GM18868 (cell line): ENCODE data around the gene ELAVL3.
"Not testable (repeated sequence)": the region's sequence is repeated elsewhere in the genome, so short reads cannot be mapped to it uniquely, and the experiment has no call there.

Experiments used
- ATAC-seq: cut with Tn5 transposase; IDR thresholded peaks from one replicate; pipeline ENCODE4 v1.9.1; 2021; ENCODE audit warnings: mild to moderate bottlenecking, moderate library complexity; ENCODE audit not compliant: unreplicated experiment

The ELAVL3 gene

GRCh38 chr19:11445141-11445540, 35.7 kb downstream of the ELAVL3 start:
- no peak for ATAC-seq

- no peak for ATAC-seq
Measured at GRCh38 chr19:11444059-11444458, 36.8 kb downstream of the ELAVL3 start.

GRCh38 chr19:11437955-11438354, 42.9 kb downstream of the ELAVL3 start:
- no peak for ATAC-seq

GRCh38 chr19:11435833-11436313, 45.0 kb downstream of the ELAVL3 start:
- ATAC-seq = no peak

- ATAC-seq = peak; percentile 91
Measured at GRCh38 chr19:11435057-11435832, 45.6 kb downstream of the ELAVL3 start, which contains the start of the genes ODAD3 and PRKCSH. TSS of gene ODAD3 (minus strand) at chr19:11435121. CDS start at chr19:11435016, 105 bp downstream. TSS of gene PRKCSH (plus strand) at chr19:11435635. CDS start at chr19:11436118, 483 bp downstream.

DNA sequence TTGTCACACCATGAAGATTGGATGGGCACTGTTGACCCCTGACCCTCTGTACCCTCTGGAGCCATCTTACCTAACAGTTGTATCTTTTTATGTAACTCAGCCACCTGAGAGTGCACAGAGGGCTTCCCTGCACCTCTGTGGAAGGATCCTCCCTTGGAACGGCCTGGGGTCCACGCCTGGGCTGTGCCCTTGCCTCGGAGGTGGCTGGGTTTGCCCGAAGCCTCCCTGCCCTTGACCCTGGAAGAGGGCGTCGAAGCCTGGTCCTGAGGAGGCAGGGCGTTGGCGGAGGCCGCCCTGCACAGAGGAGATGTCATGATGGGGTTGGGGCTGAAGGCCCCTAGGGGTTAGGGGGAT, 46.2 kb downstream of the ELAVL3 start:
- peak; percentile 8 for ATAC-seq

- not testable (repeated sequence) for ATAC-seq
Measured at GRCh38 chr19:11433526-11433925, 47.3 kb downstream of the ELAVL3 start.

GRCh38 chr19:11426656-11427055, 54.2 kb downstream of the ELAVL3 start:
- no peak for ATAC-seq

GRCh38 chr19:11425719-11426457, 55.0 kb downstream of the ELAVL3 start:
- no peak for ATAC-seq

- ATAC-seq = no peak
Measured at GRCh38 chr19:11423791-11424181, 57.1 kb downstream of the ELAVL3 start.

DNA sequence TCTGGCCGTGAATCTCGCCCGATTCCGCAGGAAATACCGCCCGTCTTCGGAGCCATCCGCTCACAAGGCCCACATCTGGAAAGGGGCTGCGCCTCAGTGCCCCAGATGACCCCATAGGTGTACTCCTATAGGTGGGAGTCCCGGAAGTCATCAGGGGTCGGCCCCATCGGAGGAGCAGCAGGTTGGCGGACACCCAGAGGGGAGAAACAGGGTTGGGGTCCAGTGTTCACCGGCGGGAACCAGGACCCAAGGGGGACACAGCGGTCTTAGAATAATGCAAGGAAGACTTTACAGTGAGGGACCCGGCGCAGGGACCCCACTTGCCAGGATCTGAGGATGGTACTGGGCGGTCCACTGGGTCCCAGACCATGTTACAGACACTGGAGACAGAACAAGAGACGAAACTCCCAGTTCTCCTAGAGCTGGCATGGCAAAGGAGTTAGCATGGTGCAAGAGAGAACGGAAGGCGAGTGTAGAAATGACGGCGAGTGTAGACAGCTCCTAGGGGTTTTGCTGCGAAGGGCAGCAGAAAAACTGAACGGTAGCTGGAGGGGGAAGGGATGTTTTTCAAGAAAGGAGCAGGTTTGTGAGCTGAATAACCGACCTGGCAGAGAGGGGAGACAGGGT, 57.6 kb downstream of the ELAVL3 start:
- no peak for ATAC-seq

DNA sequence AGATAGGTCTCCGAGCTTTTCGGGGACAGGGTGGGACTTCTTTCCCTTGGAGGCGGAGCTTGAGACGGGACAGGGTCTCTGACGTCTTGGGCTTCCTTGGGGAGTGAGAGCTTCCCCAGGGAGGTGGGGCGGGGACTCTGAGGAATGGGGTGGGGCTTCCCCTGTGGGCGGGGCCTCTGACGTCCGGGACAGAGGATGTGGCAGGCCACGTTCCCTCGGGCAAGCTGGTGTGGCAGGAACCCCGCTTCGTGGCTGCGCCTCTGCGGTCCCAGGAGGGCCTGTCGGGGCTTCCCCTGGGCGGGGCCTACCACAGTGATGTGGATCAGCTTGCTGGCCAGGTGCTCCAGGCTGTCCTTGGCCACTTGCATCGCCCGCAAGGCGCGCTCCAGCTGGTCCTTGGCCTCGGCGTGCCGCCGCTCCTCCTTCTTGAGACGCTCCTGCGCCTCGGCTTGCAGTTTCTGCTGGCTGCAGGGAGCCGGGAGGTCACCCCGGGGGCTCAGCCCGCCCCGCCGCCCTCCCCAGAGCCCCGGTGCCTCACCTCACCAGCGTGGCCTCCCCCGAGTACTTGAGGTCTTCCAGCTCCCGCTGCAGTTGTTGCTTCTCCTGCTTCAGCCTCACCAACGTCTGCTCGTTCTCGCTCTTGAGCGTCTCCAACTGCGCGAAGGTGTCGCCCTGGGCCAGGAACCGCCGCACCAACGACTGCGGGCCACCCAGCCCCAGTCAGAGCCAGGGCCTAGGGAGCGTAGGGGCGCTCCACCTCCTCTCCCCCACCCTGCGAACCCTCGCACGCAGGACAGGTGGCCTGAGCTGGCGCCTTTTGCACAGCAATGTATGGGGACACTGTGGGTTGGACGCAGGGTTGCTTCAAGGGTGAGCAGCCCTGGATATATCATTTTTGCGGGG, 58.4 kb downstream of the ELAVL3 start:
- ATAC-seq = peak; percentile 66

DNA sequence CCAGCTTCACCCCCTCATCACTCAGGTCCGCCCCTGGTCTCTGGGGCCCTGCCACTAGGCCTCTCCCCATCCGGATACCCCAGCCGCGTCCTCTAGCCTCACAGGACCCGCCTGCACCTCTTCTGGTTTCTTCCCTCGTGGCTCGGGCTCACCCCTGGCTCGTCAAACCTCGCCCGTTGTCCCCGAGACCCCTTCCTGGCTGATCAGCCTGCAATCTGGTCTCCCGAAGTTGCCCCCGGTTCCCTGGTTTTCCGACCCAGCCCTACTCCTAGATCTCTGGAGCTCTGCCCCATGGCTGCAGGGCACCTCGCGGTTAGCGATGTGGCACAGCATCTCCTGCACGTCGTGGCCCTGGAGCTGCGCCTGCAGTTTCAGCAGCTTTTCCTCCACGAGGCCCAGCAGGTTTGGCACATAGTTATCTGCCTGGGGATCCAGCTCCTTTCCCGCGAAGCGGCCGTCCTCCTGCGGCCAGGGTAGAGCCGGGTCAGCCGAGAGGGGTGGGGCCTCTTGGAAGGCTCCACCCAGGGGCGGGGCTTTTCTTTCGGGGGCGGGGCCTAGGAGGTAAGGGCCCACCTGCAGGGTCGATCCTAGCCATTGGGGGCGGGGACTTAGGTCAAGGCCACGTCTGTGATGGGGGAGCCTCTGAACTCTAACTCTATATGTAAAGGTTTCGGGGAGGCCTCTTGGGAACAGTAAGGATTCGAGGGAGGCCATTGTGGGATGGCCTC, 59.3 kb downstream of the ELAVL3 start:
- peak; percentile 27 for ATAC-seq

- ATAC-seq = no peak
Measured at GRCh38 chr19:11420429-11421370, 60.1 kb downstream of the ELAVL3 start.

- no peak for ATAC-seq
Measured at GRCh38 chr19:11418549-11419506, 62.0 kb downstream of the ELAVL3 start, which contains the start of gene RGL3. TSS of gene RGL3 (minus strand) at chr19:11419314. CDS start at chr19:11419278, 36 bp downstream.

- ATAC-seq = no peak
Measured at GRCh38 chr19:11418094-11418548, 62.7 kb downstream of the ELAVL3 start.

- no peak for ATAC-seq
Measured at GRCh38 chr19:11416346-11417052, 64.3 kb downstream of the ELAVL3 start.
